22Rv1 (cell line): ENCODE data around the gene HSPA12A.

Experiments used
- CTCF ChIP-seq: fragments of 450-650 bp; IDR thresholded peaks from 2 replicates; pipeline ENCODE4 v1.5.1; 2017; ENCODE audit warnings: mild to moderate bottlenecking
- ZFX ChIP-seq: fragments of 450-650 bp; IDR thresholded peaks from 2 replicates; pipeline ENCODE4 v1.6.1; 2017; ENCODE audit warnings: antibody characterized with exemption, borderline replicate concordance

- TF ChIP-seq CTCF (peak; percentile 80), ZFX (no peak)
Observed at GRCh38 chr10:116765648-116766081, 23.3 kb upstream of the HSPA12A start.
